IMR-90 (cell line): ENCODE data around the gene LCN10. TPM values are rescaled to one million over a fixed set of nuclear protein-coding genes. Genes with fewer than 3 reads are reported as not detected.
"Not testable (repeated sequence)": the region's sequence is repeated elsewhere in the genome, so short reads cannot be mapped to it uniquely, and the experiment has no call there.

Experiments used
- ATAC-seq: fragments of 200-7000 bp; cut with Tn5 transposase; 2 replicates; pipeline ENCODE4 v1.9.1; 2020; ENCODE audit warnings: low read depth, mild to moderate bottlenecking, moderate library complexity
- BruUV-seq: library from RNA; stranded (reverse); fragments of 400-500 nt; replicated peaks from 2 replicates; lab custom pipeline; 2021; lab: Mats Ljungman, UMichigan
- CTCF ChIA-PET: fragments of 300-600 bp; formaldehyde crosslinking; extraction: SDS; loops from one replicate; lab custom pipeline; 2021; ENCODE audit warnings: antibody characterized with exemption; lab: Yijun Ruan, JAX
- POLR2A ChIA-PET: fragments of 300-600 bp; sonication (Branson Sonifier 250); formaldehyde crosslinking; loops from one replicate; lab custom pipeline; 2022; ENCODE audit warnings: antibody characterized with exemption; ENCODE audit not compliant: unreplicated experiment; lab: Charles Lee
- DNase-seq: peaks from one replicate; pipeline ENCODE4 v3.0.0; 2013
- H2AFZ ChIP-seq: replicated peaks from 2 replicates; pipeline ENCODE3; 2013; ENCODE audit warnings: low read length, mild to moderate bottlenecking; ENCODE audit not compliant: poor library complexity
- H2AK5ac ChIP-seq: 2 replicates; pipeline ENCODE4 v1.6.1; 2013; ENCODE audit warnings: low read depth, low read length, inconsistent platforms
- H2AK9ac ChIP-seq: replicated peaks from 2 replicates; pipeline ENCODE3; 2013; ENCODE audit warnings: mild to moderate bottlenecking, low read depth, low read length, moderate library complexity; ENCODE audit not compliant: poor library complexity
- H2BK120ac ChIP-seq: 2 replicates; pipeline ENCODE4 v1.6.1; 2013; ENCODE audit warnings: low read depth, low read length, inconsistent platforms
- H2BK15ac ChIP-seq: 3 replicates; pipeline ENCODE4 v1.6.1; 2013; ENCODE audit warnings: low read depth, low read length, inconsistent platforms
- H2BK20ac ChIP-seq: 2 replicates; pipeline ENCODE4 v1.6.1; 2013; ENCODE audit warnings: low read depth, mild to moderate bottlenecking, inconsistent platforms, low read length, moderate library complexity
- H2BK5ac ChIP-seq: 2 replicates; pipeline ENCODE4 v1.6.1; 2013; ENCODE audit warnings: mild to moderate bottlenecking, low read depth, low read length, inconsistent platforms; ENCODE audit not compliant: poor library complexity, severe bottlenecking
- H3K14ac ChIP-seq: replicated peaks from 2 replicates; pipeline ENCODE4 v1.6.1; 2013; ENCODE audit warnings: low read depth, low read length, inconsistent platforms
- H3K18ac ChIP-seq: 2 replicates; pipeline ENCODE4 v1.6.1; 2013; ENCODE audit warnings: low read depth, low read length, control low read depth
- H3K23ac ChIP-seq: 2 replicates; pipeline ENCODE4 v1.6.1; 2013; ENCODE audit warnings: low read depth, low read length, inconsistent platforms
- H3K27ac ChIP-seq: 2 replicates; pipeline ENCODE4 v1.5.1; 2013; ENCODE audit warnings: mild to moderate bottlenecking, control low read depth, low read length; ENCODE audit not compliant: insufficient read depth
- H3K27me3 ChIP-seq: 2 replicates; pipeline ENCODE4 v1.6.1; 2013; ENCODE audit warnings: low read length; ENCODE audit not compliant: control insufficient read depth, insufficient read depth
- H3K36me3 ChIP-seq: 2 replicates; pipeline ENCODE4 v1.6.1; 2013; ENCODE audit warnings: low read length, mixed read lengths; ENCODE audit not compliant: control insufficient read depth, insufficient read depth
- H3K4ac ChIP-seq: 2 replicates; pipeline ENCODE4 v1.6.1; 2013; ENCODE audit warnings: low read depth, low read length, inconsistent platforms
- H3K4me1 ChIP-seq: 2 replicates; pipeline ENCODE4 v1.6.1; 2013; ENCODE audit warnings: low read length, mixed read lengths; ENCODE audit not compliant: control insufficient read depth, insufficient read depth
- H3K4me2 ChIP-seq: 2 replicates; pipeline ENCODE4 v1.6.1; 2013; ENCODE audit warnings: low read depth, mild to moderate bottlenecking, control low read depth, low read length, moderate library complexity
- H3K4me3 ChIP-seq: 2 replicates; pipeline ENCODE4 v1.5.1; 2013; ENCODE audit warnings: low read depth, mild to moderate bottlenecking, control low read depth, low read length, moderate library complexity; ENCODE audit not compliant: insufficient read depth
- H3K56ac ChIP-seq: 2 replicates; pipeline ENCODE4 v1.6.1; 2013; ENCODE audit warnings: low read length, inconsistent platforms; ENCODE audit not compliant: insufficient read depth; ENCODE audit errors: extremely low read depth
- H3K79me1 ChIP-seq, 2 experiments: 2 replicates each; pipeline ENCODE4 v1.6.1; 2013; ENCODE audit warnings: low read length in 2 of 2, inconsistent platforms in 1 of 2, low read depth in 1 of 2
- H3K9ac ChIP-seq: 2 replicates; pipeline ENCODE4 v1.6.1; 2013; ENCODE audit warnings: low read depth, low read length, control low read depth
- H3K9me1 ChIP-seq: 2 replicates; pipeline ENCODE4 v1.6.1; 2013; ENCODE audit warnings: low read length, inconsistent platforms; ENCODE audit not compliant: insufficient read depth
- H3K9me3 ChIP-seq: 2 replicates; pipeline ENCODE4 v1.6.1; 2013; ENCODE audit warnings: low read length; ENCODE audit not compliant: control insufficient read depth, insufficient read depth
- H4K20me1 ChIP-seq: 2 replicates; pipeline ENCODE4 v1.6.1; 2013; ENCODE audit warnings: low read length, inconsistent platforms; ENCODE audit not compliant: insufficient read depth
- H4K5ac ChIP-seq: 2 replicates; pipeline ENCODE4 v1.6.1; 2013; ENCODE audit warnings: mild to moderate bottlenecking, low read depth, low read length, control low read depth
- H4K8ac ChIP-seq, 2 experiments: 2 replicates each; pipeline ENCODE4 v1.6.1; 2013; ENCODE audit warnings: low read depth in 2 of 2, low read length in 2 of 2, control low read depth in 1 of 2, inconsistent platforms in 1 of 2
- H4K91ac ChIP-seq: 2 replicates; pipeline ENCODE4 v1.6.1; 2013; ENCODE audit warnings: low read depth, low read length, inconsistent platforms; ENCODE audit not compliant: insufficient read depth
- WGBS, 2 experiments: methylation state at CpG; one replicate each; pipeline versions ENCODE4 v1.1.5 to v1.1.7; 2013; ENCODE audit warnings: missing lambda C conversion rate in 2 of 2; ENCODE audit not compliant: insufficient read length in 1 of 2; ENCODE audit errors: extremely low coverage in 2 of 2; 5-methylcytosine and 5-hydroxymethylcytosine counted together
- dilution Hi-C: fragments of 300-500 bp; cut with HindIII; formaldehyde crosslinking; loops from one replicate; pipeline ENCODE4 v1.14.3; 2018; ENCODE audit warnings: low sequenced_read_pairs; ENCODE audit not compliant: unreplicated experiment
- in situ Hi-C: fragments of 300-500 bp; cut with MboI; formaldehyde crosslinking; loops from 3 replicates; pipeline ENCODE4 v1.14.3; 2019; ENCODE audit warnings: low sequenced_read_pairs, inconsistent platforms, mixed read lengths
- intact Hi-C: fragments of 100-400 bp; cut with micrococcal nuclease; formaldehyde crosslinking; loops from 2 replicates; pipeline ENCODE4 v1.10.0; 2022
- polyA plus RNA-seq, 3 experiments: library from polyadenylated mRNA; depleted of rRNA; stranded (reverse); fragments of >200 nt; gene quantifications; 2 replicates each; pipeline ENCODE4 v1.2.3, GENCODE V29; 2012; ENCODE audit warnings: low replicate concordance in 1 of 3
- total RNA-seq: library from RNA; depleted of rRNA; stranded (reverse); fragments of >200 nt; gene quantifications from 2 replicates; pipeline ENCODE4 v1.2.3, GENCODE V29; 2012

Gene LCN10
- total and polyA plus RNA-seq, 2 of the 4 experiments (the other 2 are of a cell fraction): not detected

GRCh38 chr9:136704741-136705140 lies 38.0 kb downstream of the LCN10 start:
- H3K4me1 ChIP-seq, H2BK15ac ChIP-seq, H3K9ac ChIP-seq, dilution Hi-C loops, CTCF ChIA-PET, H2BK20ac ChIP-seq, ATAC-seq, H3K4me3 ChIP-seq, H3K9me1 ChIP-seq, H2AFZ ChIP-seq, DNase-seq, intact Hi-C loops, H4K20me1 ChIP-seq, POLR2A ChIA-PET, H4K91ac ChIP-seq, H2BK5ac ChIP-seq, H3K36me3 ChIP-seq, in situ Hi-C loops, H4K5ac ChIP-seq, H3K14ac ChIP-seq, H3K4ac ChIP-seq, H2AK9ac ChIP-seq, H3K18ac ChIP-seq, H2BK120ac ChIP-seq, H3K23ac ChIP-seq, H3K4me2 ChIP-seq, H3K79me1 ChIP-seq, H3K56ac ChIP-seq, BruUV-seq, H4K8ac ChIP-seq, H3K27ac ChIP-seq, H2AK5ac ChIP-seq, H3K9me3 ChIP-seq: not testable (repeated sequence)
- peaks cover 21% of the 10 kb centered on the region for H3K27me3 ChIP-seq
- WGBS, 2 experiments: no CpG with 5 or more reads among the region's 8 CpGs
